Activated effector memory CD4-positive, alpha-beta T cell treated with anti-CD3 and anti-CD28 coated beads, Interleukin-2, amount 50 U/mL, for 16 hours (primary cell): ENCODE measurements around the gene ZSCAN10.

Source experiments
- DNase-seq: peaks from one replicate; pipeline ENCODE4 v3.0.0-alpha.2; 2020

Gene ZSCAN10

DNA sequence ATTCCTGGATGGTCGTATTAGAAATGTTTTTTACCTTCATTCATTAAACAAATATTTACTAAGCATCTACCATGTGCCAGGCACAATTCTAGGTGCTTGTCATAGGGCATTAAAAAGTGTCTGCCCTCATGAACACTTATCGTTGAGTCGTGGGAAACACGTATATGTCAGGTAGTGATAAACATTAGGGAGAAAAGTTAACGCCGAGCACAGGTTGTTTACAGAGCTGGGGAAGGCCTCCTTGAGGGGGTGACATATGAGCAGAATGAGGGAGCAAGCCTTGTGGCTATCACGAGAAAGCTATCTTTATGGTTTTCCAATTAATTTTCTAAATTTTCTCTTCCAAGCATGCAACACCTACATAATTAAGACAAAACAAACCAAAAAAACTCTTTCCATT, 34.8 kb upstream of the ZSCAN10 start:
- no peak for DNase-seq

DNA sequence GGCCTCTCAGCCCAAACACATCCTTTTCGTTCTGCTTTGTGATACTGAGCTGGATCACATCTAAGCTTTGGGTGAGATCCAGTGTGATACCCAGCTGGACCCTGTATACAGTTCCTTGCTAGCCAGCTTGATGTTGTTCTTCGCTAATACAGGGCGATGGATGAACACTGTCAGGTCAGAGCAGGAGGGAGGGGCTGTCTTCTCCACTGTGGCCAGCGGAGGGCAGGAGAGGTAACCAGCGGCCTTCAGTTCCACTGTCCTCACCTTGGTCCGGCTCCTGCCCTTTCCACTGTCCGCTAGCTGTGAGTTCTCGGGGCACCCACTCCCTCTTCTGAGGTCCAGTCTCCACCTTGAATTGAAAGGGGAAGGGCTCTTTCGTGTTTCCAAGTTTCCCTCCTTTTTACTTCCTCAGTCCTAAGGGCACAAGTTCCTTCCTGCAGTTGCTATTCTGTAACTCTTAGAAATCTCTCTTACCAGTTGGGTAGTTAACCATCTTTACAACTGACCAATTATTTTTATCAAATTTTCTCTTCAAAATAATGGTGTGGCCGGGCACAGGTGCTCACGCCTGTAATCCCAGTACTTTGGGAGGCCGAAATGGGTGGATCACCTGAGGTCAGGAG, 32.8 kb upstream of the ZSCAN10 start:
- peak; percentile 73 for DNase-seq

DNA sequence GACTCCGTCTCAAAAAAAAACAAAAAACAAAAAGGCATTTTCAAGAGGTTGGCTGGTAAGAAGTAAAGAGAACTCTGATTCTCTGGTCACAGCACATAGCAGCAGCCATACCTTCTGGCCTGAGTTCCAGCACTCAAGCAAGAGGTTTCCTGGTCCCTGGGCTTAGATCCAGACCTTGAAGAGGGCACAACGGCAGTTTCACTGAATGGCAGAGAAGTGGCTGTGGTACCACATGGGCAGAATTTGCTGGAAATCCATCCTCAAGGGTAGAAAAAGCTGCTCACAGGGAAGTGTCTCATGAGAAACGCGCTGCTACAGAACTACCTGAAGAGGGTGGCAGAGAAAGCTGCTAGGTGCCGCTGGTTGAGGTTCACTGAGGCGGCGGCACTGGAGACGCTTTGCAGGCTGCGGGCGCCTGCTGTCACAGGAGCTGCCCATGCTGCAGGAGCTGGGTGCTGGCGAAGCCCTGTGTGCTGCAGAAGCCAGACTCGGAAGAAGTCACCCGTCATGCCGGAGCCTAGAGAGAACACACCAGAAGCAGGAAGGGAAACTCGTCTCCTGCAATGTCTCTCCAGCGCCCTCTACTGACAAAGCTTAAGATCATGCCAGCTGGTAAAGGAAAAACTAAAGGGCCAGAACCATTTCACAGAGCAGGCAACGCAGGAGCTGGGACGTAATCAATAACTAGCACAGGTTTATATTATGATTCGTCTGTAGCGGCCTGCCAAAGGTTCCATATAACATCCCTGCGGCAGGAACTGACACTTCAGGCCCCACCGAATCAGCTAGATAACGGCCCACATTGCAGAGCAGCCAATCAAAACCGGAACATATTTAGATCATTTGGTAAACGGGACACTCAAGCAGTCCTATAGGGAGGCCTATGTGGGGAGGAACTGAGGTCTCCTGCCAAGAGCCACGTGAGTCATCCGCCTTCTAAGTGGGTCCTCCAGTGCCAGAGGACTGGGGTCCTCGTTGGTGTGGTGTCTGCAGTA, 30.3 kb upstream of the ZSCAN10 start:
- DNase-seq = peak; percentile 87

DNA sequence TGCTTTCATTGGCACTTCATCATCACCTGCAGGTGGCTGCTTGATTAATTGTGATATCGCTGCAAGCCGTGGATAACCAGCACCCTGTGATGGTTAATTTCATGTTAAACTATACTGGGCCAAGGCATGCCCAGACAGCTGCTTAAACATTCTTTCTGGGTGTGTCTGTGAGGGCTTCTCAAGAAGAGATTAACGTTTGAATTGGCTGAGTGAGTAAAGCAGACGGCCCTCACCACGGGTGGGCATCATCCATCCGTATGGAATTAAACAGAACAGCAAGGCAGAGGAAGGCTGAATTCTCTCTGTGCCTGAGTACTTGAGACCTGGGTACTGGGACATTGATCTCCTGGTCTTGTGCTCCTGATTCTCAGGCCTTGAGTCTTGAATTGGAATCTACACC, 28.7 kb upstream of the ZSCAN10 start:
- DNase-seq = no peak

DNA sequence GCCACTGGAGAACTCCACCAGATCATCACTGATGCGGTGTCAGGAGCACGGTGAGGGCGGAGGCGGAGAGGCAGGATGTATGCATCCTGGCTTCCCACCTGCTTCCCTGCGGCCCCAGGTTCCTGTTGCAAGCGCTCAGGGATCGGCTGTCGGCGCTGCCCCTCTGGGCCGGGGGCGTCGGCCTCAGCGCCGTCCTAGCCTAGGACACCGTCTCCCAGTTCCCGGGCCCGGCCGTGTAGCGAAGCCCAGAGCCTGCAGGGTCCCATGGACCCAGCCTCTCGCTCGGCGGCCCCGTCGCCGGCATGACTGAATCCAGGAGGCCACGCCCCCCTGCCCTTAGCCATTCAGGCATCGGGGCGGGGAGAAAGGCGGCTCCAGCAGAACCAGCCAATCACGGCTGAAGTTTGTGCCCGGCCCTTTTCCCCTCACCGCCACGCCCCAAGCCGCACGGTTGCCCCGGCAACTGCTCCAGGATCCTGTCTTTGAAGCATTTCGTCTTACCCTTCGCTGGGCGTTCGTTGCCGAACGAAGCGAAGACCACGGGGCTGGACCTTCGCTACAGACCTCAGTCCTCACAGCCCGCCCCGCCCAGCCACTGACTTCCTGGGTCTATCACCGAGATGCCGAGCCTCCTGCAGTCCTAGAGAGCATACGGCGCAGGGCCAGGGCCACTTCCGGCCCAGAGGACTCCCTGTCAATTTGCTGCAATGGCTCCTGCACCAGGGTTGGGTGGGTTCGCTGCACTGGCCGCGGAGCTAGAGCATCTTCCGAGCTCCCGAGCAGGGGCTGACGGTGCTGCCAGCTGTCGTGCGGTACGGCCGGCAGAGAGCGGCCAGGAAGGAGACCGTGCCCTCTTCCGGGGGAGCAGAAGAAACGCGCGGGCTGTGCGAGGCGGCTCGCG, 25.1 kb upstream of the ZSCAN10 start:
- peak; percentile 99 for DNase-seq

DNA sequence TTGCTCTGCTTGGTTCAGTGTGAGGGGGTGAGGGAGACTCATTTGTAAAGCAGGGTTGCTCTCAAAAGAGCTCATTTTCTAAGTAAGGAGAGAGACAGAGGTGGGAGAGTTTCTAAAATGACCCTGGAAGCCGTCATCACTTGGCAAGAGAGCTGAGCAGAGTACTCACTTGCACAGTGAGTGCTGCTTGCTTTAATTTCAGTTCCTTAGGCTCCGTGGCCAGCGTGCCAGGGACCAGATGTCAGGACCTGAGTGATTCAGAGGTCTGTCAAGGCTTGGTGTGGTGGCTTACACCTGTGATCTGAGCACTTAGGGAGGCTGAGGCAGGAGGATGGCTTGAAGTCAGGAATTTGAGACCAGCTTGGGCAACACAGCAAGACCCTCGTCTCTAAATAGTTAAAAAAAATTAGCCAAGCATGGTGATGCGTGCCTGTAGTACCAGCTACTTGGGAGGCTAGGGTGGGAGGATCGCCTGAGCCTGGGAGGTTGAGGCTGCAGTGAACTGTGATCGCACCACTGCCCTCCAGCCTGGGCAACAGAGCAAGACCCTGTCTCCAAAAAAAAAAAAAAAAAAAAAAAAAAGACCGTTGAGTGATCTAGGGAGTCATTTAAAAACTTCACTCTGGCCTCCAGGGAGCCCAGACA, 24.0 kb upstream of the ZSCAN10 start:
- DNase-seq = no peak

DNA sequence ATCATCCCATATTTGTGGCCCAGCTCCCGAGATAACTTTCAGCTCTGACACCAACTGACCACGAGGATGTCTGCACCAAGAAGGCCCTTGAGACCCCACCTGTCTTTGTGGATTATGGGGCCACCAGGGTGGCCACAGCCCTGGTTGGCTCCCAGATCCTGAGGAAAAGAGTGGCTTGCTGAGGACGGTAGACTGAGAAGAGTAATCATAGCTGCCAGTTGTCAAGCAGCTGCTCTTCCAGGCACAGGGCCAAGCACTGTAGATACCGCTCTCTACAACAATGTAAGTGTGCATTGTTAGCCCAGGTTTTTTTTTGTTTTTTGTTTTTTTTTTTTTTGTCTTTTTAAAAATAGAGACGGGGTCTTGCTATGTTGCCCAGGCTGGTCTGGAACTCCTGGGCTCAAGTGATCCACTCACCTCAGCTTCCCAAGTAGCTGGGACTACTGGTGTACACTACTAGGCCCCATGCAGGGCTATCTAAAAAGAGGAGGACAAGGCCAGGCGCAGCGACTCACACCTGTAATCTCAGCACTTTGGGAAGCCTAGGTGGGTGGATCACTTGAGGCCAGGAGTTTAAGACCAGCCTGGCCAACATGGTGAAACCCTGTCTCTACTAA, 22.9 kb upstream of the ZSCAN10 start:
- DNase-seq = no peak

DNA sequence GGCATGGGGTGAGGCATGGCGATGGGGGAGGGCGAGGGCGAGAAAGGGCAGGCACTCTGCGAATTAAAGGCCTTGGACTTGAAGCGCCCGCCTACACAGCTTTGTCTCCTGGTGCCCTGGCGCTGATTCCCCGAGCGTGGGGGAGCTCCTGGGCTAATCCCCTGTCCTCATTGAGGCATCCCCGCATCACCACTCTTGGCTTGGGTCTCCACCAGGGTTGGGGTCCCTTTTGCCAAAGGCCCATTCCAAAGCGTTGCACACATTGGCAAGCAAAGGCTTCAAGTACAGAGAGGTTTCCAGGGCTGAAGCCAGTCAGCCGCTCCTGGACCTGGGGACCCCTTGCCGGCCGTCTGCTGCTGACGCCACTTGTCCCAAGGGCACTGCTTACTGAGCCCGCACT, 21.3 kb upstream of the ZSCAN10 start:
- DNase-seq = no peak

DNA sequence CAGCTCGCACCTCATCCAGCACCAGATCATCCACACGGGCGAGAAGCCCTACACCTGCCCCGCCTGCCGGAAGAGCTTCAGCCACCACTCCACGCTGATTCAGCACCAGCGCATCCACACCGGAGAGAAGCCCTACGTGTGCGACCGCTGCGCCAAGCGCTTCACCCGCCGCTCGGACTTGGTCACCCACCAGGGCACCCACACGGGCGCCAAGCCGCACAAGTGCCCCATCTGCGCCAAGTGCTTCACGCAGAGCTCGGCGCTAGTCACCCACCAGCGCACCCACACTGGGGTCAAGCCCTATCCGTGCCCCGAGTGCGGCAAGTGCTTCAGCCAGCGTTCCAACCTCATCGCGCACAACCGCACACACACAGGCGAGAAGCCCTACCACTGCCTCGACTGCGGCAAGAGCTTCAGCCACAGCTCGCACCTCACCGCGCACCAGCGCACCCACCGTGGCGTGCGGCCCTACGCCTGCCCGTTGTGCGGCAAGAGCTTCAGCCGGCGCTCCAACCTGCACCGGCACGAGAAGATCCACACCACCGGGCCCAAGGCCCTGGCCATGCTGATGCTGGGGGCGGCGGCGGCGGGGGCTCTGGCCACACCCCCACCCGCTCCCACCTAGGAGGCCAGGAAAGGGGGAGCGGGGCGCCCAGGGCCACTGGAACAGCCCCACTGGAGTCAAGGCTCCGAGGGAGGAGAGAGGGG, 20.8 kb upstream of the ZSCAN10 start:
- DNase-seq = no peak

DNA sequence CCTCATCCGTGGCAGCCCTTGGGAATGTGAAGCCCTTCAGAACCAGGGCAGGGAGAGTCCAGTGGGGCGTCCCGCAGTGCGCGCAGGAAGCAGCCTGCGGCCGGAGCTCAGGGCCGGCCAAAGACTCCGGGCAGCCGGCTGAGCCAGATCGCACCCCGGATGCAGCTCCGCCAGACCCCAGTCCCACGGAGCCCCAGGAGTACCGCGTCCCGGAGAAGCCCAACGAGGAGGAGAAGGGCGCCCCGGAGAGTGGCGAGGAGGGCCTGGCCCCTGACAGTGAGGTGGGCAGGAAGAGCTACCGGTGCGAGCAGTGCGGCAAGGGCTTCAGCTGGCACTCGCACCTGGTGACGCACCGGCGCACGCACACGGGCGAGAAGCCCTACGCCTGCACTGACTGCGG, 20.2 kb upstream of the ZSCAN10 start:
- DNase-seq = no peak

DNA sequence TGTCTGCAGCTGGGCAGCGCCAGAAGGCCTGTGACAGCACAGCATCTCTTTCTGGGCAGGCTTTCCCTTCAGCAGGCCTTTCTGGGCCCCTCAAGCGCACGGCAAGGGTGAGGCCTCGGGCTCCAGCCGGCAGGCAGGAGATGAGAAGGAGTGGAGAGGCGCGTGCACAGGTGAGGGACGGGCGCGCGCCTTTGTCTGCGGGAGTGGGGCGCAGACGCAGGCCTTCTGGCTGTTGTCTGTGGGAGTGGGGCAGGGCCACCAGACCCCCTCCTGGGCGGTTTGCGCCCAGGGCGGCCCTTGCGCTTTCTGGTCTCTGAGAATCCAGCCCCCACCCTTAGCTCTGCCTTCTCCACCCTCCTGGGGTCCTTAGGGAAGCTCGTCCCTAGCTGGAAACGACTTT, 19.8 kb upstream of the ZSCAN10 start:
- DNase-seq = no peak

DNA sequence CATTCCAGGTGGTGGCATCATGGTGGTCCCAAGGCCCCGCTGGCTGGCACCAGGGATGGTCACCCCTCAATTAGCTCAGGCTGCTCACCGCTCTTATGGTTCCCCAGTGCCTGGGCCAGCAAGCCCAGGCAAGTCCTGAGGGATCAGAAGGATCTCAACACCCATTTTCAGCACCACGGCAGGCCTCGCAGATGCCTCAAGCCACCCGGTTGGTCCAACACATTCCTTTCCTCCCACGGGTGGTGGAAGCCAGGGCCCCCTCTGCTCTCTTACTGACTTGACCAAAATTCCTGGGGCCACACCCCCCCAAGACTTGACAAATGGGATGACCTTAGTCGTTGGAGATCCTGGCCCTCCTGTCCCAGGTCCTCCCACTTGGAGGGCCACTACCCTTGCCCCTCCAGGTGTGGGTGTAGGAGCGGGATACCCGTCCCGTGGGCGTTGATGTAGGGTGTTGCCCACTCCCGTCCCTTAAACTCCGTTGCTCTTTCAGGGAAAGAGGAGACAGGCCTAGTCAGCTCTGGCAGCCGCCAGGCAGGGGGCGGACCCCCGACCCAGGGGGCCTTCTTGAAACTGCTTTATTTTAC, 19.2 kb upstream of the ZSCAN10 start:
- DNase-seq = no peak

DNA sequence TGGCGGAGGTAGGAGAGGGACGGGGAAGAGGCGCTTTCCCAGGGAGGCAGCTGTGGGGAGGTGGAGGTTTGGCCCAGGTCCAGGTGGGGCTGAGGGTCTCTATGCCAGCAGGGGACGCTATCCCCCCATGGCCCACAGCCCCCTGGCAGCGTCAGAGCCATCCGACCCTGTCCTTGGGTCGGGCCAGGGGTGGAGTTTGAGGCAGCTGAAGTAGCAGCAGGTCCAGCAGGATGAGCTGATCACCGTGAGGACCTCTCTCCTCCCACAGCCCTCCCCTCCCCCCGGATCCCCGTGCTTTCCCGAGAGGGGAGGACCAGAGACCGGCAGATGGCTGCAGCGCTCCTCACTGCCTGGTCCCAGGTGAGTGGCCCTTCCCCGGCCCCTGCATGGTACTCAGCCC, 16.5 kb upstream of the ZSCAN10 start:
- DNase-seq = no peak

DNA sequence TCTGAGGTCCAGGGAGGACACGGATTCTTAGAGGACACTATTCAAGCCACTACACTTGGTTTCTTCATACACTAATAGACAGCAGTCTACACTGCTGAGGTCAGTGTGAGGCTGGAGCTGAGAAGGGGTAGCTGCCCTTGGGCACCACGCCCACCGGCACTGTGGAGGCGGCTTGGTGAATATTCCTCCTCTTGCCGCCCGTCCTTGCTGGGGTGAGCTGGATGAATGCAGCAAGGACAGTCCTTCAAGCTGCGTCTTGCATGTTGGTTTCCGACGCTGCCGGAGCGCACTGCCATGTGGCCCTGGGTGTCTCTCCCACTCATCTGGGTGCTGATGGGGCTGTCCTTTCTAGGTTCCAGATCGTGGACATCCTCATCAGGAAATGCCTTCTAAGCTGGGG, 15.9 kb upstream of the ZSCAN10 start:
- no peak for DNase-seq

DNA sequence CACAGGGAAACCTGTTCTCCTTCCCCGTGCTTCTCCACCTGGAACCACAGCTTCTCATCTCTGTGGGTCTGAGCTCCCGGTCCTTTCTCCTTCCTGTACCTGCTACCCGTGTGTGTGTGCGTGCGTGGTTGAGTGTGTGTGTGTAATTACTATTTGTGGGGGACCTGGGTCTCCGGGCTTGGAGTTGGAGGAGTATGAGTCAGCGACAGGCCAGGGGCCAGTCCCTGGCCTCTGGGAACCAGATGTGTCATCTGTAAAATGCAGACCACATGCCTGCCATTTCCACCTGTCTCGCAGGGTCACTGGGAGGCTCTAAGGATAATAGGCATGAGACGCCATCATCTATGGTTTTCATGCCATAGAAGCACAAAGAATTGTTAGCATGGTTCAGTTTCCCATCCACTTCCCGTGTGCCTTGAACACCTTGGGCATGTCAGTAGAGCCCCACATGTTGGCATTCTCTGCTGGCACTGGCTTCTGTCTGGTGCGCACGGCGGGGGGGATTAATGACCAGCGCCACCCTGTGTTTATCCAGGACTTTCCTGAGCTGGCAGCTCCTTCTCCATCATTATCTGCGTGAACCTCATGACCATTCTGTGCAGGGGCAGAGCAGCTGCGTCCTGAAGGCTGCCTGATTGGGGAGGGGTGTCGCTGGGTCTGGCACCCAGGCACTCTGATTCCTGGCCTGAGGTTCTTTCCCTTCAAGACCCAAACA, 14.8 kb upstream of the ZSCAN10 start:
- DNase-seq = no peak

DNA sequence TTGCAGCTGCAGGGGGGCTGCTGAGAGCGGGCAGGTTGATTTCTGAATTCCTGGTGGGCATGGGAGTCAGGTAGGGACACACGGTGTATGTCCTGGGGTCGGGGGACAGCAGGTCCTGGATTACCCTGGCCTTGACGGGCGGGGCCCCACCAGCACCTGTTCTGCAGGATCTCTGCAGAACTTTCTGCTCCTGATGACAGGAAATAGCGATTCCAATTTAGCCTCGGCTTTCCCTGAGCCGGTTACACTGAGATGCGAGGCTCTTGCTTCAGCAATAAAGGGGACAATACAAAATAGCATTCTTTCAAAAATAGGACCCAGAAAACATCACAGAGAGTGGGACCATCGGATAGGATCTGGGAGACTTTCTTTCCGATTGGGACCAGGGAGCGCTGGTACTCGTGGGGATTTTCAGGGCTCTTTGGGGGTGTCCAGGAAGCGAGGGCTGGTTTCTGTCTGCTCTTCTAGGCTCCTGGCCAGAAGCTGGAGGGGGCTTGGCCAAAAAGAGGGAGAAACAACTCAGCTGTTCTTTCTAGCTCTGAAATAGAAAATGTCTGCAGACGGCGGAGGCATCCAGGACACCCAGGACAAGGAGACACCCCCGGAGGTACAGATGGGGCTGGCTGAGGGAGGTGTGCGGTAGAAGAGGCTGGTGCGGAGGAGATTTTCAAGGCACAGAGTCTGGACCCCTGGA, 13.9 kb upstream of the ZSCAN10 start:
- no peak for DNase-seq

DNA sequence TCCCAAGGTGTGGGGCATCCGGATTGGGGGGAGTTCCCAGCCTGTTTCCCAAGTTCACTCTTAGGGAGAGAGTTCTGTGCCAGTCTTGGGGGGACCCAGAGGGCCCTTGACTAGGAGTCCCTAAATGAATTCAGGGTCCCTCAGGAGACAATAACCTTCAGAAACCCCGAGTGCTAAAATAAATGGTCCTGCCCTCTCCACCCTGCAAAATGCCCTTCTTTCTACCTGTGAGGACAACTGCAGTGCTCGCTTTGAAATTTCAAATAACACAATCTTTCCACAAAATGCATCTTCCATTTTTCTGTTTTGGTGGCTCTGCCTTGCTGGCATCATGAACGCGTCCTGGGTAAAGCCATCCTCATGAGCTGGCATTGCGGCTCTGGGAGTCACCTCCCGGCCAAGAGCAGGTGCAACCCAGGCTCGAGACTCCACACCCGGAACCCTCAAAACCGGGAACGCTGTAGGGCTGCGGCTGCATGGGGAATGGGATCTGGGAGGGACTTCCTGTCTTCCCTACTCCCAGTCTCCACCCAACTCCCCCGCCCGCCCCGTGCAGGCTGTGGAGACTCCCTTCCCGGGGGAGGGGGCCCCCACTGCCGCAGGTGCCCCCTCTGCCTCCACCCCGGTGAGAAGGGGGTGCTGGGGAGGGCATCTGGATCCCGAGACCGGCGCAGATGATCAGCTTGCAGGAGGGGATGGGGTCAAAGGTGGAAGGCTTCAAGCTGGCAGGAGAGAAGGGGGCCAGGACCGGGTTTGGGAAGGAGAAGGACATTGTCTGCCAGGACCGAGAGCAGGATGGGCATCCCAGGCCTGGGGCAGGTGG, 13.2 kb upstream of the ZSCAN10 start, which contains the start of gene ZNF205:
Gene ZNF205 (plus strand): TSS at position 529 of the 823 bp plus-strand sequence. CDS start 845 bp downstream, outside the sequence.
- DNase-seq = no peak

DNA sequence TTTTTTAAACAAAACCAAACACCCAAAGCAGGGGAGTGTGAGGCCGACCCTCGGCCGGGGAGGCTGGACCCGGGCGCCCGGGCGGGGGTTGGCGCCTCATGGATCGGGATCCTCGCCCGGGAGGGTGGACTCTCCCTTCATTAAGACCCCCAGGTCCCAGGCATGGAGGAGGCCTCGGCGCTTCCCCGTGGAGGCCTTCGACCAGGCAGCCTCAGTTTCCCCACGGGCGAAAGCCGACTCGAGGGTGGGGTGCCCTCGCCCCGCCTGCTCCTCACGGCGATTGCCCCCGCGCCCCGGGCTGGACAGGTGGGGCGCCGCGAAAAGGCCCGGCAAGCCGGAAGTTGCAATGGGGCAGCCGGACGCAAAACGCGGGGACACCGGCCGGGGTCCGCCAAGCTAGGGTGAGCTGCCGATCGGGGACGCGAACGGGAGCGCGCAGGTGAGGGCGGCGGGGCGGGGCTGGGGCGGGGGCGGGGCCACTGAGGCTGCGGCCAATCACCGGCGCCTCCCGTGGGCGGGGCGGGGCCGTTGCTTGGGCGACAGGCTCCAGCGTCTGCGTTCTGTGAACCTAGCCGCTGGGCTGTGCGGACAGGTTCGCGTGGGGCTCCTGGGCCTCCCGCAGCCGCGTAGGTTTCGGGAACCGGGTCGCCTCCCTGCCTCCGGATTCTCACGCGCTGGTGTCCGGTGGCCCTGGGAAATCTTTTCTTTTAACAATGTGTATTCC, 7.3 kb upstream of the ZSCAN10 start:
- peak; percentile 96 for DNase-seq
